ENCODE data around the gene PEBP1.

PEBP1 gene

GRCh38 chr12:118102070-118102469, 33.9 kb upstream of the PEBP1 start:
- in situ Hi-C loops (cut with MboI; ENCODE audit: low sequenced_read_pairs, unreplicated experiment) = no loop called here
- DNase-seq (ENCODE audit: low spot score) = no peak
- TF ChIP-seq CTCF (IDR thresholded peaks at IDR 0.05; ENCODE audit: borderline replicate concordance, control extremely low read depth, extremely low read depth, insufficient read depth, missing control alignments) = no peak

- TF ChIP-seq CTCF (IDR thresholded peaks at IDR 0.05; ENCODE audit: borderline replicate concordance, control extremely low read depth, extremely low read depth, insufficient read depth, missing control alignments) = no peak
- in situ Hi-C loops (cut with MboI; ENCODE audit: low sequenced_read_pairs, unreplicated experiment) = no loop called here
- no peak for DNase-seq (ENCODE audit: low spot score)
These were observed 33.3 kb upstream of the PEBP1 start for GRCh38 chr12:118102609-118103008.

- TF ChIP-seq CTCF (IDR thresholded peaks at IDR 0.05; ENCODE audit: borderline replicate concordance, control extremely low read depth, extremely low read depth, insufficient read depth, missing control alignments) = no peak
- in situ Hi-C loops (cut with MboI; ENCODE audit: low sequenced_read_pairs, unreplicated experiment) = no loop called here
- peak; percentile 49 for DNase-seq (ENCODE audit: low spot score)
These were observed 32.7 kb upstream of the PEBP1 start for GRCh38 chr12:118103201-118103600.

DNA sequence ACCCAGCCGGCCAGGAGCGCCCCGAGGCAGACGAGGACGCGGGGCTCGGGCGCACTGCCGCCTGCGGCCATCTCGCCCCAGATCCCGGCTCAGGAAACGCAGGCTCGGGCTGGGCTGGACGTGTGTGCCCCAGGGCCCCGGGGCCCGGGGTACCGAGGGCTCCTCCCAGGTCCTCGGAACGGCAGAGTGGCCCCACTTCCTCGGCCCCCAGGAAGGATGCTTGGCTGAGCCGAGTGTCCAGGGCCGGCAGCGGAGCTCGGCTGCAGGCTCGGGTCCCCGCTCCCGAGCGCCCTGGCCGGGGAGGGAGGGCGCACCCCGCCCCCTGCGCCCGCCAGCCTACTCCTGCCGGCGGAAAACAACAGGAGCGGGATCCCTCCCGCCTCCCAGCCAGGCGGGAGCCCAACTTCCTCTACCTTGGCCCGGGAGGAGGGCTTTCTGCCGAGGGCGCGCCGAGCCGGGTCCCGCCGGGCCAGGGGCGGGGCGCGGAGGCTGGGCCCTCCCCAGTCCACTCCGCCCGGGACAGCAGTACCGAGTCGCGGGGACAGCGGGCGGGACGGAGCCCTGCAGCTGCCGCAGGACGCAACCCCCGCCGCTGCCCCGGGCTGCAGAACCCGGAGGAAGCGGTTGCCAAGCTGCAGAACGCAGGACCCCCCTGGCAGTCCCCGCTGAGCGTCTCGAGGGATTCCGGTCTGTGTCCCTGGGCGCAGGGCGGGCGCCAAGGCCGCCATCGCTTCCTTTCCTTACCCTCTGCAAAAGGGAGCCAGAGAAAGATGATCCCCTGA, 32.1 kb upstream of the PEBP1 start, which contains the start of gene VSIG10:
Gene VSIG10 (minus strand): TSS at position 411 of the 782 bp plus-strand sequence. CDS start 340 bp downstream, at position 71.
- in situ Hi-C loops (cut with MboI; ENCODE audit: low sequenced_read_pairs, unreplicated experiment) = no loop called here
- DNase-seq (ENCODE audit: low spot score) = peak; percentile 77
- no peak for TF ChIP-seq CTCF (IDR thresholded peaks at IDR 0.05; ENCODE audit: borderline replicate concordance, control extremely low read depth, extremely low read depth, insufficient read depth, missing control alignments)

- TF ChIP-seq CTCF (IDR thresholded peaks at IDR 0.05; ENCODE audit: borderline replicate concordance, control extremely low read depth, extremely low read depth, insufficient read depth, missing control alignments) = no peak
- in situ Hi-C loops (cut with MboI; ENCODE audit: low sequenced_read_pairs, unreplicated experiment) = no loop called here
- DNase-seq (ENCODE audit: low spot score) = no peak
These were observed 28.9 kb upstream of the PEBP1 start for GRCh38 chr12:118107011-118107410.

DNA sequence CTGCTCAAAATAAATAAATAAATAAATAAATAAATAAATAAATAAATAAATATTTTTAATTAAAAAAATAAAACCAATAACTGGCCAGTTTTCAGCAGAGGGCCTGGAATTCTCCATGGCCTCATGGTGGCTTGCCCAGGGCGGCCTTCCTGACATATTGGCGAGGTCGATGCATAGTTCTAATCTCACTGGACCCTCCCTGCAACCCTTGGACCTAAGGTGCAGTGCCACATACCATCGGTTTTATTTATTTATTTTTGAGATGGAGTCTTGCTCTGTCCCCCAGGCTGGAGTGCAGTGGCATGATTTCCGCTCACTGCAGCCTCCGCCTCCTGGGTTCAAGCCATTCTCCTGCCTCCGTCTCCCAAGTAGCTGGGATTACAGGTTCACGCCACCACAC, 28.2 kb upstream of the PEBP1 start:
- in situ Hi-C loops (cut with MboI; ENCODE audit: low sequenced_read_pairs, unreplicated experiment) = no loop called here

More for the DNA sequence above, 28.2 kb upstream of the PEBP1 start:
- no peak for DNase-seq (ENCODE audit: low spot score)
- no peak for TF ChIP-seq CTCF (IDR thresholded peaks at IDR 0.05; ENCODE audit: borderline replicate concordance, control extremely low read depth, extremely low read depth, insufficient read depth, missing control alignments)
